H1 (cell line): ENCODE data around the gene JAKMIP1. TPM values are rescaled to one million over a fixed set of nuclear protein-coding genes. Genes with fewer than 3 reads are reported as not detected.

Experiments
- ATF3 ChIP-seq: IDR thresholded peaks from 2 replicates; pipeline ENCODE4 v1.6.1; 2011; ENCODE audit warnings: low read depth, mild to moderate bottlenecking, low read length; ENCODE audit not compliant: insufficient read depth
- KDM1A ChIP-seq: fragments of 200-600, 300-600 bp; sonication (generic); IDR thresholded peaks from 2 replicates; pipeline ENCODE4 v1.7.1; 2016; ENCODE audit warnings: mild to moderate bottlenecking, low read length, borderline replicate concordance
- KDM4A ChIP-seq: IDR thresholded peaks from one replicate; pipeline ENCODE4 v1.7.1; 2012; ENCODE audit warnings: low read depth, mild to moderate bottlenecking, moderate library complexity, low read length, inconsistent platforms; ENCODE audit not compliant: severe bottlenecking
- MAFK ChIP-seq: IDR thresholded peaks from 2 replicates; pipeline ENCODE4 v1.6.1; 2012; ENCODE audit warnings: low read depth, mild to moderate bottlenecking, improper control_type of control experiment, low read length
- POU5F1 ChIP-seq: IDR thresholded peaks from 2 replicates; pipeline ENCODE4 v1.6.1; 2011; ENCODE audit warnings: low read depth, mild to moderate bottlenecking, low read length, moderate library complexity
- RBBP5 ChIP-seq: IDR thresholded peaks from 2 replicates; pipeline ENCODE4 v1.7.1; 2012; ENCODE audit warnings: low read depth, mild to moderate bottlenecking, inconsistent platforms, low read length, moderate library complexity, borderline replicate concordance
- polyA plus RNA-seq, 7 experiments: library from polyadenylated mRNA; depleted of rRNA in 3 of 7; stranded (reverse) in 5 of 7; unstranded in 2 of 7; fragments of >200 nt in 5 of 7; fragments of 200-250 nt in 2 of 7; gene quantifications; 1 replicate in 5 of 7; 2 replicates in 1 of 7; 4 replicates in 1 of 7; pipeline versions ENCODE4 v1.2.1 to v1.2.3, GENCODE V29; 2011 to 2013; ENCODE audit warnings: missing spikeins in 2 of 7, mixed read lengths in 2 of 7
- total RNA-seq: library from RNA; stranded (reverse); fragmentation: NEBNext Ultra II Directional; extraction: Animal tissue kit (Norgen Biotek cat#: 25700); gene quantifications from 2 replicates; pipeline ENCODE4 v1.2.1, GENCODE V29; 2021

The JAKMIP1 gene
- total and polyA plus RNA-seq, 2 of the 8 experiments (the other 6 are each of a cell fraction or from before 2014, with no cell fraction given): 2.5 to 4.4 TPM

- TF ChIP-seq ATF3: no peak
- no peak for TF ChIP-seq KDM4A
- TF ChIP-seq RBBP5: no peak
- no peak for TF ChIP-seq KDM1A
- no peak for TF ChIP-seq POU5F1
- TF ChIP-seq MAFK: no peak
These were observed 107.4 kb downstream of the JAKMIP1 start (continued) for GRCh38 chr4:6092971-6093370.
